Trophoblast cell (in vitro differentiated cells and primary cell): ENCODE results near the gene PRG3.

Experiments used
- DNase-seq, 2 donors: peaks; one replicate each; pipeline ENCODE4 v3.0.0-alpha.2; 2016
- H2AFZ ChIP-seq: 2 replicates; pipeline ENCODE4 v1.6.1; 2013; ENCODE audit warnings: low read length, moderate library complexity, mild to moderate bottlenecking; ENCODE audit not compliant: insufficient read depth, poor library complexity
- H2AK5ac ChIP-seq: 2 replicates; pipeline ENCODE4 v1.6.1; 2013; ENCODE audit warnings: mild to moderate bottlenecking, low read length
- H2BK120ac ChIP-seq: 2 replicates; pipeline ENCODE4 v1.6.1; 2013; ENCODE audit warnings: low read length, mild to moderate bottlenecking, moderate library complexity; ENCODE audit not compliant: insufficient read depth, poor library complexity
- H2BK12ac ChIP-seq: 2 replicates; pipeline ENCODE4 v1.6.1; 2013; ENCODE audit warnings: mild to moderate bottlenecking, low read length, moderate library complexity
- H2BK5ac ChIP-seq: 2 replicates; pipeline ENCODE4 v1.6.1; 2013; ENCODE audit warnings: low read length, low read depth, moderate library complexity, mild to moderate bottlenecking; ENCODE audit not compliant: poor library complexity
- H3K14ac ChIP-seq: 2 replicates; pipeline ENCODE4 v1.6.1; 2013; ENCODE audit warnings: mild to moderate bottlenecking, low read length
- H3K18ac ChIP-seq: 2 replicates; pipeline ENCODE4 v1.6.1; 2013; ENCODE audit warnings: mild to moderate bottlenecking, low read length
- H3K23ac ChIP-seq: 2 replicates; pipeline ENCODE4 v1.6.1; 2013; ENCODE audit warnings: low read length
- H3K27ac ChIP-seq: 2 replicates; pipeline ENCODE4 v1.5.1; 2013; ENCODE audit warnings: low read depth, mild to moderate bottlenecking, inconsistent platforms, low read length, moderate library complexity
- H3K27me3 ChIP-seq: 2 replicates; pipeline ENCODE4 v1.6.1; 2013; ENCODE audit warnings: inconsistent platforms, mild to moderate bottlenecking, low read length, moderate library complexity; ENCODE audit not compliant: insufficient read depth
- H3K36me3 ChIP-seq, 2 experiments: 1 replicate in 1 of 2; 2 replicates in 1 of 2; pipeline ENCODE4 v1.6.1; 2013; ENCODE audit warnings: low read length in 2 of 2, mild to moderate bottlenecking in 2 of 2, moderate library complexity in 1 of 2; ENCODE audit not compliant: insufficient read depth in 2 of 2, control insufficient read depth in 1 of 2
- H3K4ac ChIP-seq: 2 replicates; pipeline ENCODE4 v1.6.1; 2013; ENCODE audit warnings: low read depth, mild to moderate bottlenecking, low read length, moderate library complexity
- H3K4me1 ChIP-seq, 2 experiments: 1 replicate in 1 of 2; 2 replicates in 1 of 2; pipeline ENCODE4 v1.6.1; 2013; ENCODE audit warnings: low read length in 2 of 2, mild to moderate bottlenecking in 2 of 2, moderate library complexity in 1 of 2; ENCODE audit not compliant: insufficient read depth in 2 of 2, control insufficient read depth in 1 of 2
- H3K4me2 ChIP-seq: 2 replicates; pipeline ENCODE4 v1.6.1; 2013; ENCODE audit warnings: inconsistent platforms, mild to moderate bottlenecking, low read length, moderate library complexity
- H3K4me3 ChIP-seq: 2 replicates; pipeline ENCODE4 v1.5.1; 2013; ENCODE audit warnings: mild to moderate bottlenecking, low read depth, low read length, inconsistent platforms
- H3K79me1 ChIP-seq: one replicate; pipeline ENCODE4 v1.6.1; 2013; ENCODE audit warnings: low read length
- H3K79me2 ChIP-seq: 2 replicates; pipeline ENCODE4 v1.6.1; 2013; ENCODE audit warnings: low read length, mild to moderate bottlenecking; ENCODE audit not compliant: control insufficient read depth, insufficient read depth, poor library complexity
- H3K9ac ChIP-seq: 2 replicates; pipeline ENCODE4 v1.6.1; 2013; ENCODE audit warnings: mild to moderate bottlenecking, low read length
- H3K9me3 ChIP-seq: 2 replicates; pipeline ENCODE4 v1.6.1; 2013; ENCODE audit warnings: low read depth, mild to moderate bottlenecking, control low read depth, inconsistent platforms, low read length; ENCODE audit not compliant: insufficient read depth
- H4K12ac ChIP-seq: 2 replicates; pipeline ENCODE4 v1.6.1; 2013; ENCODE audit warnings: low read depth, mild to moderate bottlenecking, low read length, moderate library complexity
- H4K8ac ChIP-seq: 2 replicates; pipeline ENCODE4 v1.6.1; 2013; ENCODE audit warnings: low read depth, mild to moderate bottlenecking, low read length, moderate library complexity
- H4K91ac ChIP-seq: one replicate; pipeline ENCODE4 v1.6.1; 2013; ENCODE audit warnings: low read depth, mild to moderate bottlenecking, low read length, moderate library complexity
- WGBS: extraction: QIAGEN DNeasy Blood & Tissue Kit; methylation state at CpG from one replicate; pipeline ENCODE4 v1.1.7; 2013; ENCODE audit warnings: missing lambda C conversion rate; ENCODE audit not compliant: insufficient read length, insufficient coverage; ENCODE audit errors: extremely low coverage; 5-methylcytosine and 5-hydroxymethylcytosine counted together

PRG3 gene

GRCh38 chr11:57373146-57373545, 7.8 kb downstream of the PRG3 start:
- no CpG with 5 or more reads among the region's 3 CpGs for WGBS
- Histone ChIP-seq H4K91ac (no peak overlapping the region), H3K36me3 (no peaks in the 10 kb centered on the region), H2AK5ac (no peak overlapping the region), H3K14ac (no peak overlapping the region), H3K4me3 (no peak overlapping the region), H2AFZ (no peak overlapping the region), H3K9me3 (no peaks in the 10 kb centered on the region), H2BK12ac (no peak overlapping the region), H3K27me3 (no peaks in the 10 kb centered on the region), H3K79me2 (no peaks in the 10 kb centered on the region), H2BK5ac (no peak overlapping the region), H3K18ac (no peak overlapping the region), H3K79me1 (no peaks in the 10 kb centered on the region), H3K4ac (no peak overlapping the region), H3K27ac (no peak overlapping the region), H3K9ac (no peak overlapping the region), H4K8ac (no peak overlapping the region), H2BK120ac (no peak overlapping the region), H3K23ac (no peak overlapping the region), H3K4me1 (no peaks in the 10 kb centered on the region), H3K4me2 (no peak overlapping the region), H4K12ac (no peak overlapping the region)
- no peak for DNase-seq

DNA sequence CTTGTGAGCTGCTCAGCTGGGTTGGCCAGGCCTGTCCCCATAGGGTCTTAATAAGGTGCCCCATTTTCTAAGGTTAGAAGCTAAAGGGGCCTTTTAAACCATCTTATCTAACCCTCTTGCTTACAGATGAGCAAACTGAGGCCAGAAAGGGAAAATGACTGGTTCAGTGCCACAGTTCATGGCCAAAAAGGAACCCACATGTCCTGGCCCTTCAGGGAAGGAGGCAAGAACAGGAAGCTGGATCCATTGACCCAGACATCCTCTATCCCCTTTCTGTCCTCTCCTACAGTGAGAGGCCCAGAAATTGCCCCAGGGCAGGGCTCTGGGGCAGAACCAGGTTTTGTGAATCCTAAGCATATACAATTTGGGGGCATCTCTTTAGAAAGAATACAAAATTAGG, 10.0 kb downstream of the PRG3 start:
- Histone ChIP-seq H3K14ac (no peak overlapping the region), H2BK5ac (no peak overlapping the region), H2AFZ (no peak overlapping the region)

DNA sequence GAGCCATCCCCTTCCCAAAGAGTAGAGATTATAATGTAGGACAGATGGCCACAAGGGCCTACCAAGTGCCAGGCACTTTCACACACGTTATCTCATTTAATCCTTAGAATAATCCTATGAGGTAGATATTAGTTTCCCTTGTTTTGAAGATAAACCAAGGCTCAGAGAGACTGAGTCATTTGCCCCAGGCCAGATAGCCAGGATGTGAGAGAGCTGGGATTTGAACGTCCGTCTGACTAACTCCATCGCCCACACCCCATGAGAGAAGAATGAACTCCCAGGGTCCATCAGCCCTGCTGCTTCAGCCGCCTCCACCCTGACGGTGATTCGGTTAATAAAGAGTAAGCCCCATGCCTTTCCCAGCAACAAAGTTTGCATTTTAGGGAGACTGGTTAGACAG, 10.7 kb downstream of the PRG3 start:
- Histone ChIP-seq H3K18ac (no peak overlapping the region), H3K4me2 (no peak overlapping the region), H3K27me3 (no peaks in the 10 kb centered on the region), H4K8ac (no peak overlapping the region), H3K23ac (no peak overlapping the region), H3K9ac (peak overlapping the region; percentile 20), H3K14ac (no peak overlapping the region), H3K9me3 (no peaks in the 10 kb centered on the region), H3K4me3 (no peak overlapping the region), H2BK120ac (no peak overlapping the region), H3K27ac (no peak overlapping the region), H4K12ac (no peak overlapping the region), H2AK5ac (no peak overlapping the region), H2BK12ac (no peak overlapping the region), H4K91ac (no peak overlapping the region), H2BK5ac (no peak overlapping the region), H3K79me1 (no peaks in the 10 kb centered on the region), H2AFZ (no peak overlapping the region), H3K79me2 (no peaks in the 10 kb centered on the region), H3K4ac (no peak overlapping the region), H3K36me3 (no peaks in the 10 kb centered on the region), H3K4me1 (no peaks in the 10 kb centered on the region)
- WGBS: no CpG with 5 or more reads among the region's 7 CpGs
- peak; percentile 20 to 33 for DNase-seq

More for the DNA sequence above, 10.0 kb downstream of the PRG3 start:
- no peak overlapping the region for H4K91ac ChIP-seq
- H3K4me1 ChIP-seq: no peaks in the 10 kb centered on the region
- H3K9me3 ChIP-seq: no peaks in the 10 kb centered on the region
- no peaks in the 10 kb centered on the region for H3K36me3 ChIP-seq
- H3K4me3 ChIP-seq: no peak overlapping the region
- H3K27me3 ChIP-seq: no peaks in the 10 kb centered on the region
- no peak overlapping the region for H3K9ac ChIP-seq
- DNase-seq: no peak
- H2BK12ac ChIP-seq: no peak overlapping the region
- no peak overlapping the region for H3K4me2 ChIP-seq
- H3K4ac ChIP-seq: no peak overlapping the region
- no peak overlapping the region for H3K27ac ChIP-seq
- H3K79me1 ChIP-seq: no peaks in the 10 kb centered on the region
- H3K18ac ChIP-seq: no peak overlapping the region
- no peak overlapping the region for H2AK5ac ChIP-seq
- no peak overlapping the region for H4K8ac ChIP-seq
- H4K12ac ChIP-seq: no peak overlapping the region
- no peak overlapping the region for H2BK120ac ChIP-seq
- no peak overlapping the region for H3K23ac ChIP-seq
- H3K79me2 ChIP-seq: no peaks in the 10 kb centered on the region

DNA sequence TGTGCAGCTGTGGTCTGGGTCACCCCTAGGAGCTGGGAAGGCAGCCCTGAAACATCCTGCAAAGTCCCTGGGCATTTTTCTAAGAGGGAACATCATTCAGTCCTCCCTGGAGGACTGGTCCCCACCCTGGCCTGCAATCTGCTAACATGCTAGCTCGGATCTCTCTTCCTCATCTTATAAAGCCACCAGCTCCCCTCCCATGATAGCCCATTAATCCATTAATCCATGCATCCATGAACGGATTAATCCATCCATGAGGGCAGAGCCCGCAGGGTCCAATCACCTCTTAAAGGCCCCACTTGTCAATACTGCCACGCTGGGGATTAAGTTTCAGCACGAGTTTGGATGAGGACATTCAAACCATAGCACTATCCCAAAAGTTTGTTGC, 12.1 kb downstream of the PRG3 start:
- Histone ChIP-seq H3K14ac (no peak overlapping the region), H2BK120ac (no peak overlapping the region), H3K79me1 (no peaks in the 10 kb centered on the region), H2BK12ac (no peak overlapping the region), H3K4ac (no peak overlapping the region), H3K4me2 (no peak overlapping the region), H3K4me3 (no peak overlapping the region), H3K18ac (no peak overlapping the region), H4K12ac (no peak overlapping the region), H3K23ac (no peak overlapping the region), H4K91ac (no peak overlapping the region), H3K9me3 (no peaks in the 10 kb centered on the region), H3K27ac (no peak overlapping the region), H2AFZ (no peak overlapping the region), H4K8ac (no peak overlapping the region), H2AK5ac (no peak overlapping the region), H3K4me1 (no peaks in the 10 kb centered on the region), H3K27me3 (no peaks in the 10 kb centered on the region), H3K9ac (no peak overlapping the region), H3K79me2 (no peaks in the 10 kb centered on the region), H3K36me3 (no peaks in the 10 kb centered on the region), H2BK5ac (no peak overlapping the region)
- DNase-seq: no peak
- no CpG with 5 or more reads among the region's 5 CpGs for WGBS
